ENCODE results near the gene RAD52. TPM values are rescaled to one million over a fixed set of nuclear protein-coding genes. Genes with fewer than 3 reads are reported as not detected.
A peak's percentile ranks its signal among the peaks of the same experiment; 100 is the strongest.
"Not testable (repeated sequence)": the region's sequence is repeated elsewhere in the genome, so short reads cannot be mapped to it uniquely, and the experiment has no call there.

RAD52 gene
- total RNA-seq, 1 donor from 2014 or later = 15.7 TPM

DNA sequence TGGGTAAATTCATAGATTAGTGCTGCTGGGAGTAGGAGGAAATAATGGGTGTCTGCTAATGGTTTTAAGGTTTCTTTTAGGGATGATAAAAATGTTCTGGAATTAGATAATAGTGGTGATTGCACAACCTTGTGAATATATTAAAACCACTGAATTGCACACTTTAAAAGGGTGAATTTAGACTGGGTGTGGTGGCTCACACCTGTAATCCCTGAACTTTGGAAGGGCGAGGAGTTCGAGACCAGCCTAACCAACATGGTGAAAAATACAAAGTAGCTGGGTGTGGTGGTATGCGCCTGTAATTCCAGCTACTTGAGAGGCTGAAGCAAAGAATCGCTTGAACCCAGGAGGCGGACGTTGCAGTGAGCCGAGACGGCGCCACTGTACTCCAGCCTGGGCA, 1.3 kb downstream of the RAD52 start:
- H3K9me3 Mint-ChIP-seq = no peaks in the 10 kb centered on the region
- peaks cover 36% of the 10 kb centered on the region for H3K4me1 Mint-ChIP-seq
- H3K4me3 Mint-ChIP-seq = peak overlapping the region; percentile 97
- intact Hi-C loops (cut with micrococcal nuclease) = loop anchor here (2.0 to 10.0 kb wide), 7 partner anchors 103 to 645 kb away; no protein-coding TSS in a partner anchor
- H3K27ac Mint-ChIP-seq = peak overlapping the region; percentile 96
- H3K27me3 Mint-ChIP-seq = peaks cover 5% of the 10 kb centered on the region
- peaks cover 28% of the 10 kb centered on the region for H3K36me3 Mint-ChIP-seq (ENCODE audit: low read depth)
- no peak for DNase-seq

GRCh38 chr12:946631-947030, 2.9 kb downstream of the RAD52 start:
- Mint-ChIP-seq H3K9me3 (no peaks in the 10 kb centered on the region), H3K36me3 (ENCODE audit: low read depth) (peaks cover 35% of the 10 kb centered on the region), H3K27ac (peak overlapping the region; percentile 76), H3K27me3 (peaks cover 5% of the 10 kb centered on the region), H3K4me3 (peak overlapping the region; percentile 28), H3K4me1 (peaks cover 36% of the 10 kb centered on the region)
- DNase-seq = no peak
- intact Hi-C loops (cut with micrococcal nuclease) = loop anchor here (5.0 to 10.0 kb wide), 5 partner anchors 102 to 494 kb away; no protein-coding TSS in a partner anchor

- intact Hi-C loops (cut with micrococcal nuclease) = loop anchor here (5.0 to 10.0 kb wide), 5 partner anchors 101 to 494 kb away; no protein-coding TSS in a partner anchor
- H3K36me3 Mint-ChIP-seq (ENCODE audit: low read depth) = peaks cover 35% of the 10 kb centered on the region
- H3K27me3 Mint-ChIP-seq = peaks cover 3% of the 10 kb centered on the region
- peaks cover 36% of the 10 kb centered on the region for H3K4me1 Mint-ChIP-seq
- no peaks in the 10 kb centered on the region for H3K9me3 Mint-ChIP-seq
- DNase-seq = no peak
- H3K27ac Mint-ChIP-seq = no peak overlapping the region
- H3K4me3 Mint-ChIP-seq = no peak overlapping the region
Observed at GRCh38 chr12:946212-946611, 3.3 kb downstream of the RAD52 start.

- peak overlapping the region; percentile 40 for H3K4me3 Mint-ChIP-seq
- peaks cover 45% of the 10 kb centered on the region for H3K36me3 Mint-ChIP-seq (ENCODE audit: low read depth)
- no peaks in the 10 kb centered on the region for H3K27me3 Mint-ChIP-seq
- intact Hi-C loops (cut with micrococcal nuclease) = loop anchor here (10.0 kb wide), 1 partner anchor 99 kb away; no protein-coding TSS in a partner anchor
- peaks cover 34% of the 10 kb centered on the region for H3K4me1 Mint-ChIP-seq
- peak overlapping the region; percentile 36 for H3K27ac Mint-ChIP-seq
- no peak for DNase-seq
- no peaks in the 10 kb centered on the region for H3K9me3 Mint-ChIP-seq
Observed at GRCh38 chr12:944211-944610, 5.3 kb downstream of the RAD52 start.

GRCh38 chr12:943051-943450, 6.4 kb downstream of the RAD52 start:
- H3K4me1 Mint-ChIP-seq = peaks cover 25% of the 10 kb centered on the region
- H3K9me3 Mint-ChIP-seq = no peaks in the 10 kb centered on the region
- H3K36me3 Mint-ChIP-seq (ENCODE audit: low read depth) = peaks cover 44% of the 10 kb centered on the region
- H3K4me3 Mint-ChIP-seq = no peak overlapping the region
- no peak for DNase-seq
- intact Hi-C loops (cut with micrococcal nuclease) = loop anchor here (10.0 kb wide), 1 partner anchor 98 kb away; no protein-coding TSS in a partner anchor
- no peaks in the 10 kb centered on the region for H3K27me3 Mint-ChIP-seq
- H3K27ac Mint-ChIP-seq = peak overlapping the region; percentile 34

GRCh38 chr12:938810-939209, 10.7 kb downstream of the RAD52 start:
- no peak overlapping the region for H3K27ac Mint-ChIP-seq
- peaks cover 5% of the 10 kb centered on the region for H3K4me1 Mint-ChIP-seq
- no peaks in the 10 kb centered on the region for H3K27me3 Mint-ChIP-seq
- intact Hi-C loops (cut with micrococcal nuclease) = no loop called here
- peaks cover 30% of the 10 kb centered on the region for H3K36me3 Mint-ChIP-seq (ENCODE audit: low read depth)
- no peaks in the 10 kb centered on the region for H3K9me3 Mint-ChIP-seq
- H3K4me3 Mint-ChIP-seq = no peak overlapping the region
- no peak for DNase-seq

- H3K9me3 Mint-ChIP-seq = no peaks in the 10 kb centered on the region
- intact Hi-C loops (cut with micrococcal nuclease) = no loop called here
- no peaks in the 10 kb centered on the region for H3K27me3 Mint-ChIP-seq
- H3K4me1 Mint-ChIP-seq = peaks cover 6% of the 10 kb centered on the region
- no peak for DNase-seq
- no peak overlapping the region for H3K4me3 Mint-ChIP-seq
- no peak overlapping the region for H3K27ac Mint-ChIP-seq
- H3K36me3 Mint-ChIP-seq (ENCODE audit: low read depth) = peaks cover 23% of the 10 kb centered on the region
Observed at GRCh38 chr12:936377-937345, 12.8 kb downstream of the RAD52 start.

DNA sequence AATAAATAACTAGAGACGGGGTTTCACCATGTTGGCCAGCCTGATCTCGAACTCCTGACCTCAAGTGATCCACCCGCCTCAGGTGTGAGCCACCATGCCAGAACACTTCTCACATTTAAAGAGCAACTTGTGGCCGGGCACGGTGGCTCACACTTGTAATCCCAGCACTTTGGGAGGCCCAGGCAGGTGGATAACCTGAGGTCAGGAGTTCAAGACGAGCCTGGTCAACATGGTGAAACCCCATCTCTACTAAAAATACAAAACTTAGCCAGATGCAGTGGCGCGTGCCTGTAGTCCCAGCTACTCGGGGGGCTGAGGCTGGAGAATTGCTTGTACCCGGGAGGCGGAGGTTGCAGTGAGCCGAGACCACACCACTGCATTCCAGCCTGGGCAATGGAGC, 13.6 kb downstream of the RAD52 start:
- H3K4me1 Mint-ChIP-seq; H3K27me3 Mint-ChIP-seq; H3K4me3 Mint-ChIP-seq; H3K9me3 Mint-ChIP-seq; DNase-seq; H3K27ac Mint-ChIP-seq; intact Hi-C loops (cut with micrococcal nuclease): not testable (repeated sequence)
- peaks cover 25% of the 10 kb centered on the region for H3K36me3 Mint-ChIP-seq (ENCODE audit: low read depth)

DNA sequence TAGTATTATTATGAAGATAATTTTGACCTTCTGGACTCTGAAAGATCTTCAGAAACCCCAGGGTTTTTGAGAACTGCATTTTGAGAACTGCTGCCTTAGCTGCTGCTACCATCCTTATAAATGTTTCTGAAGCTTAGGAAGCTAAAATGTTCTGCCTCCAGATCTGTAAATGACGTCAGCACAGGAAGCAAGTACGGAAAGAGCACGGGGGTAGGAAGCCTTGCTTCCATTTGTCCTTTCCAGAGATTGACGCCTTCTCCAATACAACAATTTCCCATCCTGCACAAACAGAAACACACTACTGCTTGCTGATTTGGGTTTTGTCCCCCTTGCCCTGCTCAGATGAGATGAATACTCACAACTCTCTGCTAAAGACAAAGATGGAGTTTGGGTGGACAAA, 17.9 kb downstream of the RAD52 start:
- Mint-ChIP-seq H3K36me3 (ENCODE audit: low read depth) (peaks cover 24% of the 10 kb centered on the region), H3K4me1 (peaks cover 4% of the 10 kb centered on the region), H3K27me3 (no peaks in the 10 kb centered on the region), H3K4me3 (no peak overlapping the region), H3K27ac (no peak overlapping the region), H3K9me3 (no peaks in the 10 kb centered on the region)
- intact Hi-C loops (cut with micrococcal nuclease) = no loop called here
- no peak for DNase-seq

DNA sequence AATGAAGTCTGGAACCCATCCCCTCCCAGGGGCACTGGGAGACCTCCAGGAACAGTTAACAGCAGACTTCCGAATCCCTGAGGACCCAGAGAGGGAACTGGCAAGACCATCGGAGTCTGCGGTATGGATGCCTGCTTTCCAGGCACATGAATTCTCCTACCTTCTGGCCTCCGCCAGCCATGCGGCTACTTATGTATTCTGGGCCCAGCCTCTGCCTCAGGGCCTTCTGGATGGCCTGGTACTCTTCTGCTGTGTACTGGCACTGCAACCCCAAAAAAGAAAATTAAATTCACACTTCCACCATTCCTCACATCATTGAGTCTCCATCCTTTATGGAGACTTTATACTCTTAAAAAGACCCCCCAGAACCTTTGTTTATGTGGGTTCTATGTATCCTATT, 18.4 kb downstream of the RAD52 start:
- Mint-ChIP-seq H3K36me3 (ENCODE audit: low read depth) (peaks cover 27% of the 10 kb centered on the region), H3K4me3 (no peak overlapping the region), H3K4me1 (peaks cover 4% of the 10 kb centered on the region), H3K27ac (no peak overlapping the region), H3K9me3 (no peaks in the 10 kb centered on the region), H3K27me3 (no peaks in the 10 kb centered on the region)
- intact Hi-C loops (cut with micrococcal nuclease) = no loop called here
- DNase-seq = no peak

DNA sequence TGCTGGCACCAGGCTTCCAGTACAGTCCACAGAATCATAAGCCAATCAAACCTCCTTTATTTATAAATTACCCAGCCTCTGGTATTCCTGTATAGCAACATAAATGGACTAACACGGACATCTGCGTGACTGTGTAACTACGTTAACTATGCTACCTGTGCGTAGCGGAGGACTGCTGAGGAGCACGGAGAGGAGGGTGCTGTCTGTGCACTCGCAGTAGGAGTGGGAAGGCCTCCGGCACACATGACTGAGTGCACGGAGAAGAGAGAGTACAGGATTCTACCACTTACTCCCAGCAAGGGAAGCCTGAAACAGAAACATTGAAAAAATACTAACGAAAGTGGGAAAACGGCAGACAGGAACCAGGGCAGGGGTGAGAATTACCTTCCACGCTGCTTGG, 22.9 kb downstream of the RAD52 start:
- Mint-ChIP-seq H3K27me3 (no peaks in the 10 kb centered on the region), H3K4me3 (no peak overlapping the region), H3K9me3 (no peaks in the 10 kb centered on the region), H3K27ac (no peak overlapping the region), H3K4me1 (no peaks in the 10 kb centered on the region), H3K36me3 (ENCODE audit: low read depth) (peaks cover 41% of the 10 kb centered on the region)
- DNase-seq = no peak
- intact Hi-C loops (cut with micrococcal nuclease) = no loop called here

- H3K4me3 Mint-ChIP-seq = no peak overlapping the region
- peaks cover 51% of the 10 kb centered on the region for H3K36me3 Mint-ChIP-seq (ENCODE audit: low read depth)
- no peaks in the 10 kb centered on the region for H3K27me3 Mint-ChIP-seq
- no peaks in the 10 kb centered on the region for H3K9me3 Mint-ChIP-seq
- intact Hi-C loops (cut with micrococcal nuclease) = no loop called here
- H3K4me1 Mint-ChIP-seq = no peaks in the 10 kb centered on the region
- no peak overlapping the region for H3K27ac Mint-ChIP-seq
- DNase-seq = no peak
Observed at GRCh38 chr12:922285-922684, 27.2 kb downstream of the RAD52 start.

DNA sequence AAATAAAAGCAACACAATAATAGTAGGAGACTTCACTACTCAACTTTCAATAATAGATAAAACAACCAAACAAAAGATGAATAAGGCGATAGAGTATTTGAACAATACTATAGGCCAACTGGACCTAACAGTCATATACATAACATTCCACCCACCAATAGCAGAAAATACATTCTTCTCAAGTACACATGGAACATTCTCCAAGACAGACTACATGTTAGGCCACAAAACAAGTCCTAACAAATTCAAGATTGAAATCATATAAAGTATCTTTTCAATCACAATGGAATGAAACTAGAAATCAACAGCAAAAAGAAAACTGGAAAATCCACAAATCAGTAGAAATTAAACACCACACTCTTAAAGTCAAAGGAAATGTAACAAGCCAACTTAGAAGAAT, 28.8 kb downstream of the RAD52 start:
- Mint-ChIP-seq H3K4me3 (no peak overlapping the region), H3K9me3 (no peaks in the 10 kb centered on the region), H3K27ac (peak overlapping the region; percentile 26), H3K27me3 (no peaks in the 10 kb centered on the region), H3K36me3 (ENCODE audit: low read depth) (peaks cover 55% of the 10 kb centered on the region), H3K4me1 (peaks cover 2% of the 10 kb centered on the region)
- intact Hi-C loops (cut with micrococcal nuclease) = no loop called here
- no peak for DNase-seq

GRCh38 chr12:916712-917445, 32.6 kb downstream of the RAD52 start:
- DNase-seq = no peak
- intact Hi-C loops (cut with micrococcal nuclease) = no loop called here
- H3K36me3 Mint-ChIP-seq (ENCODE audit: low read depth) = peaks cover 63% of the 10 kb centered on the region
- no peaks in the 10 kb centered on the region for H3K27me3 Mint-ChIP-seq
- no peak overlapping the region for H3K4me3 Mint-ChIP-seq
- H3K4me1 Mint-ChIP-seq = peaks cover 16% of the 10 kb centered on the region
- no peaks in the 10 kb centered on the region for H3K9me3 Mint-ChIP-seq
- peak overlapping the region; percentile 0 for H3K27ac Mint-ChIP-seq

All from activated CD4-positive, alpha-beta T cell treated with anti-CD3 and anti-CD28 coated beads, Interleukin-2, amount 10 ng/mL, durations not matched to agents 24 days and 14 days (primary cell).